KBM-7 (cell line): ENCODE results near the gene SPEN.
"Not testable (repeated sequence)": the region's sequence is repeated elsewhere in the genome, so short reads cannot be mapped to it uniquely, and the experiment has no call there.

Experiments used
- DNase-seq: peaks from one replicate; pipeline ENCODE4 v3.0.0-alpha.2; 2015
- in situ Hi-C: fragments of 300-500 bp; cut with MboI; formaldehyde crosslinking; loops from 2 replicates; pipeline ENCODE4 v1.14.3; 2020; ENCODE audit warnings: low sequenced_read_pairs, low pct_unique_long_range_greater_than_20kb, mixed read lengths

SPEN gene

DNA sequence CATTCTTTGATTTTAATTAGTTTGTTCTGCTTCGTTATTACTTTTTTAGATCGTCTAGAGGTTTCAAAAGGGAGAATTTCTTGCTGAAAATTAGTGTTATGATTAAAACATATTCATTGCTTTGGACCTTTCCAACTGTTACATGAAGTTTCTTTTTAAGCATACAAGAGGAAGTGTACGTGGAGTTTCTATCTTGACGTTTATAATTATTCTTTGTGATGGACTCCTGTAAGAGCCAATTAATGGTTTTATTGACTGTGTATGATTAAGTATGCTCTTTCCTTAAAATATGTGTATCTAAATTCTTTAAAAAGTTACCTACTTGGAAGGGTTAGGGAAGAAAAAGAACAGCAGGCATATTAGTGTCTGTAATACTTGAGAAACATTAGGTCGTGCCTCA, 37.8 kb downstream of the SPEN start:
- in situ Hi-C loops, result no loop called here
- DNase-seq, result no peak

DNA sequence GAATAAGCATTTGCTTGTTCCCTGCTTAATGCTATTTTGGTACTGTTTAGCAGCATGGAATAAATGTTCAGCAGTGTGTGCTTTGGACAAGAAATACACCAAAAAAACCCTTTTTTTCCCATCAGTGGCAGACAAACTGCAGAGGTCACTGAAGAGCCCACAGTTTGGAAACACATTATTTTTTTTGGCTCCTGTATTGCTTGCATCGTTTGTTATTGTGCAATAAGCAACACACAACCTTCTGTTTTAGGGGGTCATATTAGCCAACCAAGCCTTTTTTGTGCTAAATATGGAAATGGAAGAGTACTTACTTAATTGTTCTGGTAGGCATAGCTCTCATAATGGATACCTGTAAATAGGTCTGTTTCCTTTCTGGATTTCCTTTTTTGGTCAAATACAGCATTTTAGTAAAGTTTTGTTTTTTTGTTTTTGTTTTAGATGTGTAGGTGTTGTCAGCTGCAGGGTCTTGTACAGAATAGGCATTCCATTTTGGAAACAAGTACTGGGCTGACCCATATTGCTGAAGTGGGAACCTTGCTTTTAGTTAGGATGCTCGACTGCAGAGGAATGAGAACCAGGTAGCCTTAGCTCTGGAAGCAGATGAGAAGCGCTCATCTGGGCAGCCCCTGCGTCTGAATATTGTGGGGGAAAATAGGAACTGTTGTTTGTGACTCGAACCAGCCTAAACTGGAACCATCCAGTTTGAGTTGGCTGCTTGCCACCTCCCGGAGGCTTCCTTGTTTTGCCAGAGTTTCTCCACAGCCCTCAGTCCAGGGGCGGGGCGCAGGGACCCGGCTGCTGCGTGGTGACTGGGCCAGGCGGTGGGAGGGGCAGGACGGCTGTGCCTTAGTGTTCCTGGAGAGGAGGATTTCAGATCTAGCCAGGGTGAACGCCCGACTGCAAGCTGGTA, 38.4 kb downstream of the SPEN start:
- DNase-seq, result peak; percentile 99
- in situ Hi-C loops, result no loop called here

DNA sequence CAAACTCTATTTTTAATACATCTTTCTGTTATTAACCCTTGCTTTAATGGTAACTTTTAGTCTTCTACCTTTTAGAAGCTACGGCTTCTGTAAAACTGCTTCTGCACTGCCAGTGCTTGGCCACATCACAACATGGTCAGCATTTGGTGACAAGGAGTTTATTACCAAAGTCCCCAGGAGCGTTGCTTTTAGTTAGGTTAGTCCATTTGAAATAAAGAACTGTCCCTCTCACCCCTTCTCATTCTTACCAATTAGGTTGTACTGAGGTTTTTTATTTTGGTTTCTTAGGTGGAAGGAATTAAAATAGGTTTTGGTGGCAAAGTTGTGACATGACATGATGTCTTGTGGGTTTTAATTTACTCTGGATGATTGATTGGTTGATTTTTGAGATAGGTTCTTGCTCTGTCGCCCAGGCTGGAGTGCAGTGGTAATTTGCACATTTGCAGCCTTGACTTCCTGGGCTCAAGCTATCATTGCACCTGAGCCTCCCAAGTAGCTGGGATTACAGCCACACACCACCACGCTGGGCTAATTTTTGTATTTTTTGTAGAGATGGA, 39.2 kb downstream of the SPEN start:
- in situ Hi-C loops, result no loop called here
- no peak for DNase-seq

DNA sequence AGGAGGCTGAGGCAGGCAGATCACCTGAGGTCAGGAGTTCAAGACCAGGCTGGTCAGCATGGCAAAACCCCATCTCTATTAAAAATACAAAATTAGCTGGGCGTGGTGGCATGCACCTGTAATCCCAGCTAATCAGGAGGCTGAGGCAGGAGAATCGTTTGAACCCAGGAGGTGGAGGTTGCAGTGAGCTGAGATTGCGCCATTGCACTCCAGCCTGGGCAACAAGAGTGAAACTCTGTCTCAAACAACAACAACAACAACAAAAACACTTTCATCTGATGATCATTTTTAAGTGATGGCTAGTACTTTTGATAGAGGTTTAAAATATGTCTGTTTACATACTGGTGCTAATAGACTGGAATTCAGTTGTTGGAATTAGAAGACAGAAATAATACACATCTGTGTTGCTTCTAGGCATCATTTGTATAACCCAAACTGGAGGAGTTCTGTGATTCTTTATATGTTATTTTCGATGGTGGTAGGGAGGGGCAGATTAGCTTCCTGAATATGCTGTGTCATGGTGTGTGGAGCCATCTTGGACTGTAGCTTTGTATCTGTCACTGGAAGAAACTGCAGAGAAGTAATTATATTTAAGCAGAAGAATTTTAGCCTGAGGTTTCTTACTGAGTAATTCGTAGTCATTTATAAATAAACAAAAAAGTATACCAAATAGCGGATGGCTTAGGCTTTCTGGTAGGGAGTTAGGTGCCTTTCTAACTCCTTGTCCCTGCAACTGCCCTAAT, 45.5 kb downstream of the SPEN start:
- peak; percentile 12 for DNase-seq
- in situ Hi-C loops, result not testable (repeated sequence)

DNA sequence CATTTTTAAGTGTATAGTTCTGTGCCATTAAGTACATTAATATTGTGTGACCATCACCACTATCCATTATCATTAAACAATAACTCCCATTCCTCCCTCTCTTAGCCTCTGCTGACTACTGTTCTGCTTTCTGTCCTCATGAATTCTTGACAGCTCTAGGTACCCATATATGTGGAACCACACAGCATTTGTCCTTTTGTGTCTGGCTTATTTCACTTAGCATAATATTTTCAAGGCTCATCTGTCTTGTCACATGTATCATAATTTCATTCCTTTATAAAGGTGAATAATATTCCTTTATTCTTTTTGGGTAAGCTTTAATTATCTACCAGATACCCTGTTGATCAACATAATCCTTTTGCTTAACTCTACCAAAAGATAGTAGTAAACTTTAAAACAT, 47.7 kb downstream of the SPEN start:
- in situ Hi-C loops, result no loop called here
- DNase-seq, result no peak

DNA sequence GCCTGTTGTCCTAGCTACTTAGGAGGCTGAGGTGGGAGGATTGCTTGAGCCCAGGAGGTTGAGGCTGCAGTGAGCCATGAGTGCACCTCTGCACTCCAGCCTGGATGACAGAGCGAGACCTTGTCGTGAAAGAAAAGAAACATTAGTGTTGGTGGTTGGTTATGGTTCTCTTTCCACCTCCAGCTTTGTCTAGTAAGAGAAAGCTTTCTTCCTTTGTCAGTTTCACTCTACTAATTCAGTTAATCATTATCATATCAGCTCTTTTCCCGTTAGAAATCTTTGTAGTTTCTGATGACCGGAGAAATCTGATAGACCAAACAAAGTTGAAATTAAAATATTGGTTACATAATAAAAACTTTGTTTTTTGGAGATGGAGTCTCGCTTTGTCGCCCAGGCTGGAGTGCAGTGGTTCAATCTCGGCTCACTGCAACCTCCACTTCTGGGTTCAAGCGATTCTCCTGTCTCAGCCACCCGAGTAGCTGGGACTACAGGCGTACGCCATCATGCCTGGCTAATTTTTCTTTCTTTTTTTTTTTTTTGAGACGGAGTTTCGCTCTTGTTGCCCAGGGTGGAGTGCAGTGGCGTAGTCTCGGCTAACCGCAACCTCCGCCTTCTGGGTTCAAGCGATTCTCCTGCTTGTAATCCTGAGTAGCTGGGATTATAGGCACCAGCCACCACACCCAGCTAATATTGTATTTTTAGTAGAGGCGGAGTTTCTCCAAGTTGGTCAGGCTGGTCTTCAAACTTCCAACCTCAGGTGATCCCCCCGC, 49.5 kb downstream of the SPEN start:
- in situ Hi-C loops, DNase-seq: not testable (repeated sequence)

DNA sequence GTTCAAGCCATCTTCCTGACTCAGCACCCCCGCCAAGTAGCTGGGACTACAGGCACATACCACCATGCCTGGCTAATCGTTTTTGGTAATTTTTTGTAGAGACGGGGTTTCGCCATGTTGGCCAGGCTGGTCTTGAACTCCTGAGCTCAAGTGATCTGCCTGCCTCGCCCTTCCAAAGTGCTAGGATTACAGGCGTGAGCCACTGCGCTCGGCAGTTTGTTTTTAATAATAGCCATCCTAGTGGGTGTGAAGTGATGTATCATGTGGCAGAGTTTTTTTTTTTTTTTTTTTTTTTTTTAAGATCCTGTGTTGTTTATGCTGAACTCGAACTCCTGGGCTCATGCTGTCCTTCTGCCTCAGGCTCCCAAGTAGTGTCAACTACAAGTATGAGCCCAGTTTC, 51.8 kb downstream of the SPEN start:
- in situ Hi-C loops, result no loop called here
- no peak for DNase-seq

DNA sequence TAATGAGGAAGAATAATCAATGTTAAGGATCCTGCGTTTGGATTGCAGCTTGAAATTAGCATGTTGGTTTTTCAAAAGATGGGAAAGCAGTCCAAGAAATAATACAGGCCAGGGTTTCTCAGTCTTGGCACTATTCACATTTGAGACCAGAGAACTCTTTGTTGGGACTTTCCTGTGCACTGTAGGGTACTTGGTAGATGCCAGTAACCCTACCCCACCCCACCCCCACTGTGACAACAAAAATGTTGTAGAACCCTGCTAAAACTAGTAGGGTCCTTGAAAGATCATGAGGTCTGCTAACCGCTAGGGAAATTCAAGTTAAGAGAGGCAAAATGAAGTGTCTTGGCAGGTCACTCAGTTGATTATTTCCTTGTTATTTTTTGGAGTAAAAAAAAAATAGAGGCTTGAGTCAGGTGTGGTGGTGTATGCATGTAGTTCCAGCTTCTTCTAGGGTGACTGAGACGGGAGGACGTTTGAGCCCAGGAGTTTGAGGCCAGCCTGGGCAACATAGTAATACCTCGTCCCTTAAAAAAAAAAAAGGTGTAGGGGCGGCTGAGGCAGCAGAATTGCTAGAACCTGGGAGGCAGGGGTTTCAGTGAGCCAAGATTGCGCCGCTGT, 53.3 kb downstream of the SPEN start:
- DNase-seq, result no peak
- in situ Hi-C loops, result no loop called here

DNA sequence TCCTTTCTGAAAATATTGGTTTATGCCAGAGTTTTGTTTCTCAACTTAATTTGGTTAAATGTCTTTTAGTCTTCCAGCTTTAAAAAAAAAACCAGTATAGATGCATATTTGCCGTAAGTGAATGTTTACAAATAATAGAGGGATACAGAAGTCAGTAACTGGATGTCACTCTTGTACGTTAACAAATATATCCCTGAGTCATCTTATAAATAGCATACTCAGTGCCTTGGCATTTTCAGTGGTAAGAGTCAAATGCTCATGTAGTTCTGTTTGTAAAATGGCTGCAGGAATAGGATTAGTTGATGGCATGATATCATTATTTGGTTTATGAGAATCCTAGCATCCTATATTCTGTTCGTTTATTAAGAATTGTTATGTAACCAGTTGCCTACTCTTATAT, 55.4 kb downstream of the SPEN start:
- DNase-seq, result no peak
- in situ Hi-C loops, result no loop called here

DNA sequence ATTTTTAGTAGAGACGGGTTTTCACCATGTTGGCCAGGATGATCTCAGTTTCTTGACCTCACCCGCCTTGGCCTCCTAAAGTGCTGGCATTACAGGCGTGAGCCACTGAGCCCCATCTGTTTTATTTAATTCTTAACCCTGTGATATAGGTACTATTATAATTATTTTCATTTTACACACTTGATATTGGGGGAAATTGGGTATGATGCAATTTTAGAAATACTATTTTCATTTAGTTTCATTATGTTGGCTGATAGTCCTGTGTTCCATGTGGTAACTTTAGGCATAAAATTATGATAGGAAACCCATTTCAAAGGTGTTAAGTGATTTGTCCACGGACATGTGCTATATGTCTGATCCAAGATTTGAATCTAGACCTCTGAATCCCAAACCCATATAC, 61.1 kb downstream of the SPEN start:
- in situ Hi-C loops, result no loop called here
- DNase-seq, result no peak

DNA sequence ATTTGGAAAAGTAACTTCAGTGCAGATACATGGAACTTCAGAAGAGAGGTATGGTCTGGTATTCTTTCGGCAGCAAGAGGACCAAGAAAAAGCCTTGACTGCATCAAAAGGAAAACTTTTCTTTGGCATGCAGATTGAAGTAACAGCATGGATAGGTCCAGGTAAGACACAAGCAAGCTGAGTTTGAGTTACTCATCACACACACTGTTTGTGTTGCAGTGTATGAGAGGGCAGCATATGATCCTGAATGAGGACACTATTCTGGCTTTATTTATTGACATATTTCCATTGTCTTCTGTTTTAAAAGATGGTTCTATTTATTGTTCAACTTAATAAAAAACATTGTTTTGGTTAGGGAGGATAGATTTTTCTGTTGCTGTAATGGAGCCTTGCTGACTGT, 63.6 kb downstream of the SPEN start:
- DNase-seq, result no peak
- in situ Hi-C loops, result no loop called here

DNA sequence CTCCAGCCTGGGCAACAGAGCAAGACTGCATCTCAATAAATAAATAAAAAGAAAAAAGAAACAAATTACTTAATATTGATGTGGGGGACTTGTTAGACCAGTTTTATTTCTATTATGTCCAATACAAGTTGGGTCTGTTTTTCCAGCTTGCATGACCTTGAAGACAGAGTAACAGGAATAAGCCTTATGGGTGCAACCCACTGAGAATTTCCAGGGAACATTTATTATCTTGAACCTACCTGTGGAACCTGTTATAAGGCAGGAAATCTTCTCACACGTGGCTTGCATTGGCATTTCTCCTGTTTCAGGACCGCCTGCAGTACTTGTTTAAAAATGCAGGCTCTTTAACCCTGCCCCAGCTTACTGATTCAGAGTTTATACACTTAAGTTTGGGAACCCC, 64.4 kb downstream of the SPEN start:
- DNase-seq, result no peak
- in situ Hi-C loops, result no loop called here

DNA sequence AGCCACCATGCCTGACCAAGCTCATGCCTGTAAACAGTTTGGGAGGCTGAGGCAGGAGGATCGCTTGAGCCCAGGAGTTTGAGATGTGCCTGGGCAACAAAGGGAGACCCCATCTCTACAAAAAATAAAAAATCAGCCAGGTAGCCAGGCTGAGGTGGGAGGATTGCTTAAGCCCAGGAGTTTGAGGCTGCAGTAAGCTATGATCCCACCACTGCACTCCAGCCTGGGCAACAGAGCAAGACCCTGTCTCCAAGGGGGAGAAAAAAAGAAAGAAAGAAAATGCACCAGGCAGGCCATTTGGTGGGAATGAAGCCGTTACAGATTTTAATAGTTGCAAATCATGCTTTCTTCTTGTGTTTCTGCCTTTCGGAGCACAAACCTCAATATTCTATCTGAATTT, 66.1 kb downstream of the SPEN start:
- DNase-seq, in situ Hi-C loops: not testable (repeated sequence)

DNA sequence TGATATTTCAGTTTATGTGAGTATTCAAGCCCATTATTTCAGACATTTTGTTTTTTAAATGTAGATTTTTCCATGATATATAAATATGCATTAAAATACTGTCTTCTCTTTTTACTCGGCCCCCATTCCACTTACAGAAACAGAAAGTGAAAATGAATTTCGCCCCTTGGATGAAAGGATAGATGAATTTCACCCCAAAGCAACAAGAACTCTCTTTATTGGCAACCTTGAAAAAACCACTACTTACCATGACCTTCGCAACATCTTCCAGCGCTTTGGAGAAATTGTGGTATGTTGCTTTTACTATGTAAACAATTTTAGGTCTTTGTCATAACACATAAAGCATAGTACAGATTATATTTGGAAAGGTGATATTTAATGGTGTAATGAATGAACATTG, 68.5 kb downstream of the SPEN start:
- in situ Hi-C loops, result no loop called here
- no peak for DNase-seq

DNA sequence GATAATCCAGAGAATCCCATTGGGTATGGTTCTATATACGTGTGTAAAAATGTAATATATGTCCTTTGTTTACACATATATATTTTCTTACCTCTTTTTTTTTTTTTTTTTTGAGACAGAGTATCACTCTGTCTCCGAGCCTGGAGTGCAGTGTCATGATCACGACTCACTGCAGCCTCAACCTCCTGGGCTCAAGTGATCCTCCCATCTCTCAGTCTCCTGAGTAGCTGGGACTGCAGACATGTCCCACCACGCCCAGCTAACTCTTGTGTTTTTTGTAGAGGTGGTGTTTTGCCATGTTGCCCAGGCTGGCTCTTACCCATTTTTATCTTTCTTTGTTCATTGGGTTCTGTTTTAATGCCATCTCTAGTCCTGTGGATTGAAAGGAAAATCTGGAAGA, 68.9 kb downstream of the SPEN start:
- no peak for DNase-seq
- in situ Hi-C loops, result no loop called here

DNA sequence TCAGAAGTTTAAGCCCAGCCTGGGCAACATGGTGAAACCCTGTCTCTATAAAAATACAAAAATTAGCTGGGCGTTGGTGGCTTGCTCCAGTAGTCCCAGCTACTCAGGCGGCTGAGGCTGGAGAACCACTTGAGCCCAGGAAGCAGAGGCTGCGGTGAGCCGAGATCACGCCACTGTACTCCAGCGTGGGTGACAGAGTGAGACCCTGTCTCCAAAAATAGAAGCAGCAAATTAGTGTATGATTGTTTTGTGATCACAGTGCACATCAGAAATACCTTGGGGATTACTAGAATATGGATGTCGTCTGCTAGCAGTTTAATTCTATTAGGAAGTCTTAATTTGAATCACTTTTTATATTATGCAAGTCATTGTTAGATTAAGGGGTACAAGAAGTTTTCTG, 69.4 kb downstream of the SPEN start:
- no peak for DNase-seq
- in situ Hi-C loops, result no loop called here

DNA sequence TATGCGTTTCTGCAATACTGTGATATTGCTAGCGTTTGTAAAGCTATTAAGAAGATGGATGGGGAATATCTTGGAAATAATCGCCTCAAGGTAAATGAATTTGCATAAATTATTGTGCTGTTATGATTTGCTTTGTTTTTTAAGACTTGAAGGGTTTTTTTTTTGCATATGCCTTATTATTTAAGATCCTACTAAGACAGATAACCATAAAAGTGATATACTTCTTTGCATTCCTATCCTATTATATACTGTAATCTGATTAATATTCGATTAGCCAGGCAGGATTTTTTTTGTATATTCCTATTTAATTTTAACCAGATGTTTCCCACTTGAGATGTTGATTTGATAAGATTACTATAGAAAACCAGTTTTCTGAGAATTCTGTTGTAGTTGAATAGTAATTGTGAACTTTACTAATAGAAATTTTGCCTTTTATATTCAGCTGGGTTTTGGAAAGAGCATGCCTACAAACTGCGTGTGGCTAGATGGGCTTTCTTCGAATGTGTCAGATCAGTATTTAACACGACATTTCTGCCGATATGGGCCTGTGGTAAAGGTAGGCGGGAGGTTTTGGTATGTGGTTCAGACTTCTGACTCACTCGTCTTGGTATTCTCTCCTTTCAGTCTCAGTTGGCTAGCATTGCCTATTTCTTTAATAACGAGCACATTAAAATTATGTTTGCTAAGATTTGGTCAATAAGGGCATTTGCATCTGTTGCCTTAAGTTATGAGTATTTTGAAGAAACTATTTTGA, 71.6 kb downstream of the SPEN start:
- in situ Hi-C loops, result no loop called here
- no peak for DNase-seq

DNA sequence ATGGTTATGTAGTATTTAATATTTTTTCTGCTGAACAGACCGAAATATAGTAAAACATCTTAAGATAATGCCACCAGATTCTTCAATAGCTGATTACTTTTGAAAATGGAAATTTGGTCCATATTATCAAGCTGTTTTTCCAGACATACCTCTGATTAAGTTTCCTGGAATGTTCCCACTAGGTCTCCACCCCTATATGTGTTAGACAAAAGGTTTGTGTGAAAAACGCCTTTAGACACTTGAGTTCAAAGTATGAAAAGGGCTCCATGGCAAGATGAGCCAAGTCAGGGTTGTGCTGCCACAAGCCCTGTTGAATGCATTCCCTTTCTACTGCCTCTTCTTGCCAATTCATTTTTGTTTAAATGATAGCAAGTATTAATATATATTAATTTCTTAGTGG, 75.7 kb downstream of the SPEN start:
- in situ Hi-C loops, result no loop called here
- DNase-seq, result no peak
